Hematopoietic multipotent progenitor cell treated with erythropoietin and hydrocortisone succinate and interleukin-3 and kit ligand, for 15 days (in vitro differentiated cells): ENCODE measurements around the gene CORIN.

ENCODE experiments used
- DNase-seq: peaks from one replicate; pipeline ENCODE4 v3.0.0-alpha.2; 2015; ENCODE audit warnings: low spot score

The CORIN gene

GRCh38 chr4:47642191-47642830 lies 195.6 kb downstream of the CORIN start:
- no peak for DNase-seq

- no peak for DNase-seq
These were observed 196.1 kb downstream of the CORIN start for GRCh38 chr4:47641755-47642154.

GRCh38 chr4:47640911-47641310 lies 197.0 kb downstream of the CORIN start:
- no peak for DNase-seq

- DNase-seq = no peak
These were observed 198.3 kb downstream of the CORIN start for GRCh38 chr4:47639531-47639930.

GRCh38 chr4:47631161-47631560 lies 206.7 kb downstream of the CORIN start:
- DNase-seq = no peak

GRCh38 chr4:47624031-47624441 lies 213.8 kb downstream of the CORIN start:
- DNase-seq = no peak

- DNase-seq = no peak
These were observed 216.7 kb downstream of the CORIN start for GRCh38 chr4:47621181-47621580.

- DNase-seq = no peak
These were observed 218.2 kb downstream of the CORIN start for GRCh38 chr4:47619691-47620090.

- no peak for DNase-seq
These were observed 220.3 kb downstream of the CORIN start for GRCh38 chr4:47617607-47618006.

GRCh38 chr4:47615385-47615784 lies 222.5 kb downstream of the CORIN start:
- DNase-seq = no peak

- no peak for DNase-seq
These were observed 225.5 kb downstream of the CORIN start for GRCh38 chr4:47612116-47613023.

- no peak for DNase-seq
These were observed 231.4 kb downstream of the CORIN start for GRCh38 chr4:47606482-47606881.

- no peak for DNase-seq
These were observed 239.0 kb downstream of the CORIN start for GRCh38 chr4:47598896-47599295.

GRCh38 chr4:47598320-47598719 lies 239.5 kb downstream of the CORIN start:
- DNase-seq = no peak

- no peak for DNase-seq
These were observed 240.2 kb downstream of the CORIN start for GRCh38 chr4:47597696-47598095.

GRCh38 chr4:47590325-47590724 lies 247.5 kb downstream of the CORIN start:
- DNase-seq = no peak

GRCh38 chr4:47579235-47579634 lies 258.6 kb downstream of the CORIN start:
- DNase-seq = no peak

- DNase-seq = no peak
These were observed 259.9 kb downstream of the CORIN start for GRCh38 chr4:47577779-47578553.

- no peak for DNase-seq
These were observed 264.9 kb downstream of the CORIN start for GRCh38 chr4:47572981-47573380.

GRCh38 chr4:47570816-47571215 lies 267.1 kb downstream of the CORIN start:
- DNase-seq = no peak

GRCh38 chr4:47567511-47567910 lies 270.4 kb downstream of the CORIN start:
- DNase-seq = no peak

GRCh38 chr4:47566969-47567368 lies 270.9 kb downstream of the CORIN start:
- DNase-seq = no peak

- DNase-seq = no peak
These were observed 271.3 kb downstream of the CORIN start for GRCh38 chr4:47566566-47566965.
